SK-N-SH (cell line): ENCODE measurements around the gene BTBD9. TPM values are rescaled to one million over a fixed set of nuclear protein-coding genes. Genes with fewer than 3 reads are reported as not detected.

ENCODE experiments used
- CTCF ChIA-PET: fragments of 300-600, 350-600 bp; formaldehyde crosslinking; extraction: SDS; loops from one replicate; lab custom pipeline; 2021; lab: Yijun Ruan, JAX
- POLR2A ChIA-PET: fragments of 350-600 bp; sonication (Branson Sonifier 250); formaldehyde crosslinking; extraction: SDS; loops from one replicate; lab custom pipeline; 2020; ENCODE audit warnings: antibody characterized with exemption, inconsistent platforms; lab: Yijun Ruan, JAX
- DNase-seq: peaks from one replicate; pipeline ENCODE4 v3.0.0; 2012
- H2AFZ ChIP-seq: fragments of 200-600 bp; sonication (generic); 2 replicates; pipeline ENCODE4 v1.8.1; 2016; ENCODE audit warnings: antibody characterized with exemption, mild to moderate bottlenecking, low read depth
- H3F3A ChIP-seq: fragments of 200-600 bp; sonication (generic); replicated peaks from 2 replicates; pipeline ENCODE3; 2016; ENCODE audit warnings: antibody characterized with exemption, mild to moderate bottlenecking; ENCODE audit not compliant: insufficient read depth
- H3K27ac ChIP-seq, 2 experiments: fragments of 200-500 bp in 1 of 2; fragments of 200-600 bp in 1 of 2; sonication (Bioruptor generic) in 1 of 2; sonication (generic), shearing (Covaris generic) in 1 of 2; 2 replicates each; pipeline versions ENCODE4 v1.5.1 to v1.6.1; 2014 to 2016; ENCODE audit warnings: low read depth in 2 of 2, inconsistent platforms in 1 of 2, low read length in 1 of 2, mild to moderate bottlenecking in 1 of 2, mixed read lengths in 1 of 2
- H3K27me3 ChIP-seq: fragments of 200-600 bp; sonication (generic), shearing (Covaris generic); 2 replicates; pipeline ENCODE4 v1.6.1; 2016; ENCODE audit warnings: mixed run types; ENCODE audit not compliant: insufficient read depth
- H3K36me3 ChIP-seq, 2 experiments: fragments of 200-500 bp in 1 of 2; fragments of 200-600 bp in 1 of 2; sonication (Bioruptor generic) in 1 of 2; sonication (generic) in 1 of 2; replicated peaks in 1 of 2; 2 replicates each; pipeline versions ENCODE3 to v1.5.1; 2014 to 2016; ENCODE audit warnings: low read length in 1 of 2, mild to moderate bottlenecking in 1 of 2; ENCODE audit not compliant: insufficient read depth in 2 of 2, control insufficient read depth in 1 of 2
- H3K4me1 ChIP-seq, 2 experiments: fragments of 200-500 bp in 1 of 2; fragments of 200-600 bp in 1 of 2; sonication (Bioruptor generic) in 1 of 2; sonication (generic), shearing (Covaris generic) in 1 of 2; 2 replicates each; pipeline versions ENCODE4 v1.5.1 to v1.6.1; 2014 to 2016; ENCODE audit warnings: low read depth in 1 of 2, low read length in 1 of 2, mixed run types in 1 of 2; ENCODE audit not compliant: insufficient read depth in 2 of 2, control insufficient read depth in 1 of 2
- H3K4me2 ChIP-seq: fragments of 200-600 bp; sonication (generic), shearing (Covaris generic); 2 replicates; pipeline ENCODE4 v1.6.1; 2017; ENCODE audit warnings: mixed run types
- H3K4me3 ChIP-seq, 2 experiments: fragments of 200-500 bp in 1 of 2; fragments of 200-600 bp in 1 of 2; sonication (Bioruptor generic) in 1 of 2; sonication (generic), shearing (Covaris generic) in 1 of 2; 2 replicates each; pipeline versions ENCODE4 v1.5.1 to v1.8.1; 2014 to 2016; ENCODE audit warnings: low read depth in 2 of 2, inconsistent platforms in 1 of 2, low read length in 1 of 2, mild to moderate bottlenecking in 1 of 2, mixed read lengths in 1 of 2, moderate library complexity in 1 of 2
- H3K79me2 ChIP-seq: fragments of 200-600 bp; sonication (generic); 2 replicates; pipeline ENCODE4 v1.8.1; 2017; ENCODE audit warnings: mild to moderate bottlenecking; ENCODE audit not compliant: insufficient read depth
- H3K9ac ChIP-seq: fragments of 200-600 bp; sonication (generic); 2 replicates; pipeline ENCODE4 v1.6.1; 2017; ENCODE audit warnings: mixed run types
- H3K9me2 ChIP-seq: fragments of 200-600 bp; sonication (generic); 2 replicates; pipeline ENCODE4 v1.6.1; 2017; ENCODE audit warnings: mixed run types
- H3K9me3 ChIP-seq: fragments of 200-600 bp; sonication (generic); 2 replicates; pipeline ENCODE4 v1.6.1; 2017; ENCODE audit warnings: mixed run types, mild to moderate bottlenecking, moderate library complexity
- H4K20me1 ChIP-seq: fragments of 200-600 bp; sonication (generic); 2 replicates; pipeline ENCODE4 v1.6.1; 2017; ENCODE audit warnings: mild to moderate bottlenecking, mixed run types; ENCODE audit not compliant: insufficient read depth
- CHD2 ChIP-seq: fragments of 150-350 bp; IDR thresholded peaks from 2 replicates; pipeline ENCODE4 v1.6.1; 2018; ENCODE audit warnings: low read length; ENCODE audit not compliant: partially characterized antibody
- CTCF ChIP-seq: fragments of 200-600 bp; sonication (generic); IDR thresholded peaks from 2 replicates; pipeline ENCODE4 v1.6.1; 2017; ENCODE audit warnings: antibody characterized with exemption, mild to moderate bottlenecking, moderate library complexity
- ELF1 ChIP-seq: IDR thresholded peaks from 2 replicates; pipeline ENCODE4 v1.4.0; 2012
- EP300 ChIP-seq, 2 experiments: IDR thresholded peaks; 2 replicates each; pipeline versions ENCODE4 v1.4.0 to v1.6.1; 2012; ENCODE audit warnings: borderline replicate concordance in 1 of 2, low read depth in 1 of 2, low read length in 1 of 2
- FOXJ3 ChIP-seq: sonication (generic); formaldehyde crosslinking; IDR thresholded peaks from 2 replicates; pipeline ENCODE4 v1.5.1; 2020; ENCODE audit warnings: mild to moderate bottlenecking, missing genetic modification reagents
- FOXM1 ChIP-seq: IDR thresholded peaks from 2 replicates; pipeline ENCODE4 v1.4.0; 2012; ENCODE audit warnings: low read depth, mild to moderate bottlenecking
- GABPA ChIP-seq: IDR thresholded peaks from 2 replicates; pipeline ENCODE4 v1.4.0; 2012; ENCODE audit warnings: low read depth, mild to moderate bottlenecking
- JUND ChIP-seq: IDR thresholded peaks from 2 replicates; pipeline ENCODE4 v1.4.0; 2012
- RAD21 ChIP-seq: IDR thresholded peaks from 2 replicates; pipeline ENCODE4 v1.6.1; 2012; ENCODE audit warnings: mild to moderate bottlenecking, low read length
- RFX5 ChIP-seq: IDR thresholded peaks from 2 replicates; pipeline ENCODE4 v1.6.1; 2012; ENCODE audit warnings: mild to moderate bottlenecking, improper control_type of control experiment, low read length
- SMC3 ChIP-seq: IDR thresholded peaks from 2 replicates; pipeline ENCODE4 v1.6.1; 2012; ENCODE audit warnings: low read depth, low read length, improper control_type of control experiment
- TEAD4 ChIP-seq: IDR thresholded peaks from 2 replicates; pipeline ENCODE4 v1.4.0; 2012; ENCODE audit warnings: mild to moderate bottlenecking, borderline replicate concordance; ENCODE audit not compliant: insufficient read depth
- WGBS: methylation state at CpG from one replicate; pipeline ENCODE4 v1.1.6; 2017; ENCODE audit warnings: low lambda C conversion rate; 5-methylcytosine and 5-hydroxymethylcytosine counted together
- polyA plus RNA-seq, 3 experiments: library from polyadenylated mRNA; depleted of rRNA; stranded (reverse); fragments of >200 nt; gene quantifications; 2 replicates each; pipeline ENCODE4 v1.2.3, GENCODE V29; 2012
- TF ChIP-seq, protein P1 (sequence below): IDR thresholded peaks from 2 replicates; pipeline ENCODE4 v1.4.0; 2012; ENCODE audit warnings: low read depth, borderline replicate concordance
- TF ChIP-seq, protein P2 (sequence below): fragments of 150-350 bp; IDR thresholded peaks from 2 replicates; pipeline ENCODE4 v1.6.1; 2016; ENCODE audit warnings: mild to moderate bottlenecking, low read depth, low read length

The BTBD9 gene
- polyA plus RNA-seq, 1 of the 3 experiments (the other 2 are of a cell fraction), result 2.2 TPM

GRCh38 chr6:38166411-38167240 is 473.1 kb downstream of the BTBD9 start:
- Histone ChIP-seq H3K27me3 (no peaks in the 10 kb centered on the region), H3K4me3 (no peak overlapping the region), H3K9me2 (no peaks in the 10 kb centered on the region), H3K79me2 (no peaks in the 10 kb centered on the region), H3K4me1 (peaks cover 0 to 31% of the 10 kb centered on the region in 2 experiments; a peak in 1 of 4 replicates), H4K20me1 (no peaks in the 10 kb centered on the region), H3F3A (no peaks in the 10 kb centered on the region), H3K27ac (no peak overlapping the region), H3K9me3 (no peaks in the 10 kb centered on the region), H3K36me3 (no peaks in the 10 kb centered on the region), H2AFZ (no peak overlapping the region), H3K9ac (no peak overlapping the region), H3K4me2 (no peak overlapping the region)
- ChIA-PET CTCF (interaction anchor here (0.9 kb wide), 1 partner anchor 10 kb away, joined by 3 read pairs; no protein-coding TSS in a partner anchor), POLR2A (no interaction called here)
- WGBS, result 94% methylated on average over 25 of the region's 32 CpGs
- DNase-seq, result no peak
- TF ChIP-seq CHD2 (no peak), FOXM1 (no peak), TEAD4 (no peak), EP300 (IDR thresholded peaks at IDR 0.05; ENCODE audit: borderline replicate concordance in 1 of 2, low read depth in 1 of 2, low read length in 1 of 2) (no peak), FOXJ3 (no peak), RAD21 (no peak), GABPA (no peak), SMC3 (no peak), JUND (no peak), RFX5 (no peak), ELF1 (no peak), CTCF (no peak)
- TF ChIP-seq, protein P1, sequence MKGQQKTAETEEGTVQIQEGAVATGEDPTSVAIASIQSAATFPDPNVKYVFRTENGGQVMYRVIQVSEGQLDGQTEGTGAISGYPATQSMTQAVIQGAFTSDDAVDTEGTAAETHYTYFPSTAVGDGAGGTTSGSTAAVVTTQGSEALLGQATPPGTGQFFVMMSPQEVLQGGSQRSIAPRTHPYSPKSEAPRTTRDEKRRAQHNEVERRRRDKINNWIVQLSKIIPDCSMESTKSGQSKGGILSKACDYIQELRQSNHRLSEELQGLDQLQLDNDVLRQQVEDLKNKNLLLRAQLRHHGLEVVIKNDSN, result no peak
- TF ChIP-seq, protein P2, sequence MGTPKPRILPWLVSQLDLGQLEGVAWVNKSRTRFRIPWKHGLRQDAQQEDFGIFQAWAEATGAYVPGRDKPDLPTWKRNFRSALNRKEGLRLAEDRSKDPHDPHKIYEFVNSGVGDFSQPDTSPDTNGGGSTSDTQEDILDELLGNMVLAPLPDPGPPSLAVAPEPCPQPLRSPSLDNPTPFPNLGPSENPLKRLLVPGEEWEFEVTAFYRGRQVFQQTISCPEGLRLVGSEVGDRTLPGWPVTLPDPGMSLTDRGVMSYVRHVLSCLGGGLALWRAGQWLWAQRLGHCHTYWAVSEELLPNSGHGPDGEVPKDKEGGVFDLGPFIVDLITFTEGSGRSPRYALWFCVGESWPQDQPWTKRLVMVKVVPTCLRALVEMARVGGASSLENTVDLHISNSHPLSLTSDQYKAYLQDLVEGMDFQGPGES, result no peak
